GM23248 (cell line): ENCODE data around the gene HSP90B1.

Experiments
- EZH2 ChIP-seq: fragments of 200-600 bp; sonication (generic); IDR thresholded peaks from 2 replicates; pipeline ENCODE4 v1.6.1; 2018; ENCODE audit warnings: antibody characterized with exemption, mild to moderate bottlenecking; ENCODE audit not compliant: insufficient read depth, poor library complexity, severe bottlenecking
- EZH2phosphoT487 ChIP-seq: fragments of 200-600 bp; sonication (generic); IDR thresholded peaks from 2 replicates; pipeline ENCODE4 v1.6.1; 2018; ENCODE audit warnings: antibody characterized with exemption, moderate library complexity, mild to moderate bottlenecking, low read depth; ENCODE audit not compliant: insufficient read depth

- TF ChIP-seq EZH2: no peak
- TF ChIP-seq EZH2phosphoT487: no peak
Observed at GRCh38 chr12:103905730-103906349, 24.4 kb upstream of the HSP90B1 start.
